Measurements from ENCODE around the gene PDS5B.
"Not testable (repeated sequence)": the region's sequence is repeated elsewhere in the genome, so short reads cannot be mapped to it uniquely, and the experiment has no call there.

PDS5B gene

DNA sequence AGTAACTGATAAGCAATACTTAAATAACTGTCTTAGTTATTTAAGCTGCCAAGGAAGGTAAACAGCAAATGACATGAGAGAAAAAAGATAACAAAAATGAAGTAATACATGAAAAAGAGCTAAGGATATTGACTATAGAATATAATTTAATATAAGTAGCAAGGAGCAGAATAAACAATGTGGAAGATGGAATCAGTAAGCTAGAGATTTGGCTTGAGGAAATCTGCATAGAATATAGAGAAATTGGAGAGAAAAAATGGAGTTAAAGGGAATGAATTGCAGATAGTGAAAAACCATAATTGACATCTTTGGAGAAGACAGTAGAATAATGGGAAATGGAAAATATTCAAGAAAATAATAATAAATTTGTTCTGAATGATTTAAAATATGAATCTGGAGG is 127.1 kb downstream of the PDS5B start:
- TF ChIP-seq, protein P1, sequence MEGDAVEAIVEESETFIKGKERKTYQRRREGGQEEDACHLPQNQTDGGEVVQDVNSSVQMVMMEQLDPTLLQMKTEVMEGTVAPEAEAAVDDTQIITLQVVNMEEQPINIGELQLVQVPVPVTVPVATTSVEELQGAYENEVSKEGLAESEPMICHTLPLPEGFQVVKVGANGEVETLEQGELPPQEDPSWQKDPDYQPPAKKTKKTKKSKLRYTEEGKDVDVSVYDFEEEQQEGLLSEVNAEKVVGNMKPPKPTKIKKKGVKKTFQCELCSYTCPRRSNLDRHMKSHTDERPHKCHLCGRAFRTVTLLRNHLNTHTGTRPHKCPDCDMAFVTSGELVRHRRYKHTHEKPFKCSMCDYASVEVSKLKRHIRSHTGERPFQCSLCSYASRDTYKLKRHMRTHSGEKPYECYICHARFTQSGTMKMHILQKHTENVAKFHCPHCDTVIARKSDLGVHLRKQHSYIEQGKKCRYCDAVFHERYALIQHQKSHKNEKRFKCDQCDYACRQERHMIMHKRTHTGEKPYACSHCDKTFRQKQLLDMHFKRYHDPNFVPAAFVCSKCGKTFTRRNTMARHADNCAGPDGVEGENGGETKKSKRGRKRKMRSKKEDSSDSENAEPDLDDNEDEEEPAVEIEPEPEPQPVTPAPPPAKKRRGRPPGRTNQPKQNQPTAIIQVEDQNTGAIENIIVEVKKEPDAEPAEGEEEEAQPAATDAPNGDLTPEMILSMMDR (IDR thresholded peaks at IDR 0.05; ENCODE audit: control insufficient read depth, insufficient read depth, low read depth, low read length, missing control alignments): no peak
- no peak for DNase-seq (ENCODE audit: low read depth)

DNA sequence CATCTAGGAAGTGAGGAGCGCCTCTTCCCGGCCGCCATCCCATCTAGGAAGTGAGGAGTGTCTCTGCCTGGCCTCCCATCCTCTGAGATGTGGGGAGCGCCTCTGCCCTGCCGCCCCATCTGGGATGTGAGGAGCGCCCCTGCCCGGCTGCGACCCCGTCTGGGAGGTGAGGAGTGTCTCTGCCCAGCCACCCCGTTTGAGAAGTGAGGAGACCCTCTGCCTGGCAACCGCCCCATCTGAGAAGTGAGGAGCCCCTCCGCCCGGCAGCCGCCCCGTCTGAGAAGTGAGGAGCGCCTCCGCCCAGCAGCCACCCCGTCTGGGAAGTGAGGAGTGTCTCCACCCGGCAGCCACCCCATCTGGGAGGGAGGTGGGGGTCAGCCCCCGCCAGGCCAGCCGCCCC is 129.9 kb downstream of the PDS5B start:
- not testable (repeated sequence) for H3K4me3 ChIP-seq (ENCODE audit: control insufficient read depth, low read depth, low read length); DNase-seq (ENCODE audit: low read depth)

More for the DNA sequence above, 127.1 kb downstream of the PDS5B start:
- H3K4me3 ChIP-seq (ENCODE audit: control insufficient read depth, low read depth, low read length): no peak overlapping the region

DNA sequence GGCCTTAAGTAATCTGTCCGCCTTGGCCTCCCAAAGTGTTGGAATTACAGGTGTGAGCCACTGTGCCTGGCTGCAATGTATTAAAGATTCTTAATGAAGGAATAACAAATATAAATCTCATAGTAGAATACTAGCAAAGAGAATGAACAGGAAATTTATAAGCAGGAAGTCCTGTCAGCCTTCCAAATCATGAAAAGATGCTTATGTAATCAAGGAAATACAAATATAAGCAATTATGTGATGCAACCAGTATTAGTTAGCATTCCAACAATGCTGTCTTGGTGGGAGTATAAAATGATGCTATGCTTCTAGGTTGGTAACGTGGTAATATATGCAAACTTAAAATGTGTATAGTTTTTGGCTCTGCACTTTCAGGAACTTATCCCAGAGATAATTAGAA is 133.8 kb downstream of the PDS5B start:
- TF ChIP-seq, protein P1 (IDR thresholded peaks at IDR 0.05; ENCODE audit: control insufficient read depth, insufficient read depth, low read depth, low read length, missing control alignments): no peak
- no peak overlapping the region for H3K4me3 ChIP-seq (ENCODE audit: control insufficient read depth, low read depth, low read length)
- DNase-seq (ENCODE audit: low read depth): no peak

DNA sequence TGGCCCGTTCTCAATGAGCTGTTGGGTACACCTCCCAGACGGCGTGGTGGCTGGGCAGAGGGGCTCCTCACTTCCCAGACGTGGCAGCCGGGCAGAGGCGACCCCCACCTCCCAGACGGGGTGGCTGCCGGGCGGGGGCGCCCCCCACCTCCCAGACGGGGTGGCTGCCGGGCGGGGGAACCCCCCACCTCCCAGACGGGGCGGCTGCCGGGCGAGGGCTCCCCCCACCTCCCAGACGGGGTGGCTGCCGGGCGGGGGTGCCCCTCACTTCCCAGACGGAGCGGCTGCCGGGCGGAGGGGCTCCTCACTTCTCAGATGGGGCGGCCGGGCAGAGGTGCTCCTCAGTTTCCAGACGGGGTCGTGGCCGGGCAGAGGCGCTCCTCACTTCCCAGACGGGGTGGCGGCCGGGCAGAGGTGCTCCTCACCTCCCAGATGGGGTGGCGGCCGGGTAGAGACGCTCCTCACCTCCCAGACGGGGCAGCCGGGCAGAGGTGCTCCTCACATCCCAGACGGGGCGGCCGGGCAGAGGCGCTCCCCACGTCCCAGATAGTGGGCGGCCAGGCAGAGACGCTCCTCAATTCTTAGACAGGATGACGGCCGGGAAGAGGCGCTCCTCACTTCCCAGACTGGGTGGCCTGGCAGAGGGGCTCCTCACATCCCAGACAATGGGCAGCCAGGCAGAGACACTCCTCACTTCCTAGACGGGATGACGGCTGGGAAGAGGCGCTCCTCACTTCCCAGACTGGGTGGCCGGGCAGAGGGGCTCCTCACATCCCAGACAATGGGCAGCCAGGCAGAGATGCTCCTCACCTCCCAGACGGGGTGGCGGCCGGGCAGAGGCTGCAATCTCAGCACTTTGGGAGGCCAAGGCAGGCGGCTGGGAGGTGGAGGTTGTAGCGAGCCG is 135.1 kb downstream of the PDS5B start:
- H3K4me3 ChIP-seq (ENCODE audit: control insufficient read depth, low read depth, low read length): not testable (repeated sequence)

DNA sequence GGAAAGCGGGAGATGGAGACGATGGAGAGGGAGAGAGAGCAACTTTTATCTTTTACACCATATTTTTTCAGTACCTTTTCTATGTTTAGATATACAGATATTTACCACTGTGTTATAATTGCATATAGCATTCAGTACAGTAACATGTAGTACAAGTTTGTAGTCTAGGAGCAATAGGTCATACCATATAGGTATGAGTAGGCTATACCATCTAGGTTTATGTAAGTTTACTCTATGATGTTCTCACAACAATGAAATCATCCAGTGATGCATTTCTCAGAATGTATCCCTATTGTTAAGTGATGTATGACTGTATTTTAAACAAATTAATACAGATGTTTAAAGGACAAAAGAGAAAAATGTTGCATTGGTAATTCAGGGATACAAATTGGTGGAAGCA is 136.1 kb downstream of the PDS5B start:
- H3K4me3 ChIP-seq (ENCODE audit: control insufficient read depth, low read depth, low read length): no peak overlapping the region
- DNase-seq (ENCODE audit: low read depth): no peak
- TF ChIP-seq, protein P1 (IDR thresholded peaks at IDR 0.05; ENCODE audit: control insufficient read depth, insufficient read depth, low read depth, low read length, missing control alignments): no peak

More for the DNA sequence above, 135.1 kb downstream of the PDS5B start:
- DNase-seq (ENCODE audit: low read depth): not testable (repeated sequence)

DNA sequence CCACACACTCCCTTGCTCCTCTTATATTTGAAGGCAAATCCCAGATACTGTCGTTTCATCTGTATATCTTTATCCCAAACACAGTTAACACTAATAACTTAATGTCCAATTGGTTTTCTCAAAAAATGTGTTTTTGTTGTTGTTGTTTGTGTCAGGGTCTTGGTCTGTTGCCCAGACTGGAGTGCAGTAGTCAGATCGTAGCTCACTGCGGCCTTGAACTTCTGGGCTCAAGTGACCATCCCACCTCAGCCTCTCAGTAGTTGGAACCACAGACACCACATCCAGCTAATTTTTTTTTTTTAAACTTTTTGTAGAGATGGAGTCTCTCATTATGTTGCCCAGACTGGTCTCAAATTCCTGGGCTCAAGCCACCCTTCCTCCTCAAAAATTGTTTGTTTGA is 137.7 kb downstream of the PDS5B start:
- DNase-seq (ENCODE audit: low read depth): no peak
- no peak overlapping the region for H3K4me3 ChIP-seq (ENCODE audit: control insufficient read depth, low read depth, low read length)
- TF ChIP-seq, protein P1 (IDR thresholded peaks at IDR 0.05; ENCODE audit: control insufficient read depth, insufficient read depth, low read depth, low read length, missing control alignments): no peak

DNA sequence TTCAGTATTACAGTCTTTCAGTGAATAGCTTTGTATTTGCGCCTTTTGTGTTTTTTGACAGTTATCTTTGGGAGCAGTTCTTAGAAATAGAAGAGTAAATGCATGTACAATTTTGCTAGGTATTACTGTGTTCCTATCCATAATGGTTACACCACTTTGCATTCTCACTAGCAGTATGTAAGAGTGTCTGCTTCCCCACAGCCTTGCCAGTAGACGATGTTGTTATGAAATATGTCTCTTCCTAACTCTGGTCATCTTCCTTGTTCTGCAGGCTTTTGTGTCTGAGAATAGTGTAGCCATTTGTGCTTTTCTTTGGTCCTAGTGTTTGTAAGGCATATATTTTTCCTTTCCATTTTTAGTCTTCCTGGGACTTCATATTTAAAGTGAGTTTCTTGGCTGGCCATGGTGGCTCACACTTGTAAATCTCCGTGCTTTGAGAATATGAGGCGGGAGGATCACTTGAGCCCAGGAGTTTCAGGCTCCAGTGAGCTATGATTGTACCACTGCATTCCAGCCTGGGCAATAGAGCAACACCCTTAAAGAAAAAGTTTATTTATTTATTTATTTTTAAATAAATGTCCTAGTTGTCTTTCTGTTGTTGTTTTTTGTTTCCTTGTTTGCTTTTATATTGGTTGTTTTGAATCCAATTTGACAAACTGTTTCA is 140.3 kb downstream of the PDS5B start:
- no peak for DNase-seq (ENCODE audit: low read depth)
- TF ChIP-seq, protein P1 (IDR thresholded peaks at IDR 0.05; ENCODE audit: control insufficient read depth, insufficient read depth, low read depth, low read length, missing control alignments): no peak
- H3K4me3 ChIP-seq (ENCODE audit: control insufficient read depth, low read depth, low read length): no peak overlapping the region
